Suprapubic skin (tissue), 4 donors: ENCODE measurements around the gene NCAN. TPM values are rescaled to one million over a fixed set of nuclear protein-coding genes. Genes with fewer than 3 reads are reported as not detected.

Source experiments
- DNase-seq, 2 donors: peaks; one replicate each; pipeline ENCODE4 v3.0.0-alpha.2; 2019; ENCODE audit warnings: low spot score in 2 of 2
- H3K27ac ChIP-seq: fragments of 200-600 bp; sonication (generic); one replicate; pipeline ENCODE4 v1.5.1; 2019
- H3K27me3 ChIP-seq: fragments of 200-600 bp; sonication (generic); one replicate; pipeline ENCODE4 v1.5.1; 2019
- H3K36me3 ChIP-seq: fragments of 200-600 bp; sonication (generic); one replicate; pipeline ENCODE4 v1.5.1; 2019
- H3K4me1 ChIP-seq: fragments of 200-600 bp; sonication (generic); one replicate; pipeline ENCODE4 v1.5.1; 2019
- H3K4me3 ChIP-seq: fragments of 200-600 bp; sonication (generic); one replicate; pipeline ENCODE4 v1.5.1; 2019; ENCODE audit warnings: mild to moderate bottlenecking
- H3K9me3 ChIP-seq: fragments of 200-600 bp; sonication (generic); one replicate; pipeline ENCODE4 v1.5.1; 2019
- EP300 ChIP-seq: sonication (generic); formaldehyde crosslinking; IDR thresholded peaks from one replicate; pipeline ENCODE4 v1.6.1; 2017; ENCODE audit warnings: antibody characterized with exemption
- POLR2A ChIP-seq, 2 donors: fragments of 450-650 bp; IDR thresholded peaks; one replicate each; pipeline ENCODE4 v1.6.1; 2017; ENCODE audit warnings: antibody characterized with exemption in 2 of 2, mild to moderate bottlenecking in 2 of 2, moderate library complexity in 2 of 2
- POLR2AphosphoS5 ChIP-seq, 3 donors: sonication (generic); formaldehyde crosslinking; IDR thresholded peaks; one replicate each; pipeline ENCODE4 v1.6.1; 2017; ENCODE audit warnings: antibody characterized with exemption in 3 of 3
- WGBS: methylation state at CpG from one replicate; pipeline ENCODE4 v1.1.5; 2018; 5-methylcytosine and 5-hydroxymethylcytosine counted together
- total RNA-seq, 4 donors: library from RNA; depleted of rRNA; stranded (reverse); fragments of >200 nt; gene quantifications; one replicate each; pipeline ENCODE4 v1.1.0, GENCODE V29; 2016
- TF ChIP-seq, protein P1 (sequence below), 2 donors: fragments of 200-600 bp in 1 of 2; fragments of 450-650 bp in 1 of 2; sonication (generic) in 1 of 2; IDR thresholded peaks; one replicate each; pipeline ENCODE4 v1.5.1; 2016 to 2019; ENCODE audit warnings: antibody characterized with exemption in 2 of 2, mild to moderate bottlenecking in 1 of 2, moderate library complexity in 1 of 2

Gene NCAN
- total RNA-seq, 4 donors from 2014 or later: not detected

DNA sequence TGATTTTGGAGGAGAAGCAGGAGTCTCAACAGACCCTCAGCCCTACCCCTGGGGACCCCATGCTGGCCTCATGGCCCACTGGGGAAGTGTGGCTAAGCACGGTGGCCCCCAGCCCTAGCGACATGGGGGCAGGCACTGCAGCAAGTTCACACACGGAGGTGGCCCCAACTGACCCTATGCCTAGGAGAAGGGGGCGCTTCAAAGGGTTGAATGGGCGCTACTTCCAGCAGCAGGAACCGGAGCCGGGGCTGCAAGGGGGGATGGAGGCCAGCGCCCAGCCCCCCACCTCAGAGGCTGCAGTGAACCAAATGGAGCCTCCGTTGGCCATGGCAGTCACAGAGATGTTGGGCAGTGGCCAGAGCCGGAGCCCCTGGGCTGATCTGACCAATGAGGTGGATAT, 14.9 kb downstream of the NCAN start:
- 72% methylated on average over 10 of the region's 10 CpGs for WGBS
- TF ChIP-seq POLR2AphosphoS5 (IDR thresholded peaks at IDR 0.05): no peak
- TF ChIP-seq POLR2A (IDR thresholded peaks at IDR 0.05): no peak
- no peak for TF ChIP-seq EP300
- TF ChIP-seq, protein P1, sequence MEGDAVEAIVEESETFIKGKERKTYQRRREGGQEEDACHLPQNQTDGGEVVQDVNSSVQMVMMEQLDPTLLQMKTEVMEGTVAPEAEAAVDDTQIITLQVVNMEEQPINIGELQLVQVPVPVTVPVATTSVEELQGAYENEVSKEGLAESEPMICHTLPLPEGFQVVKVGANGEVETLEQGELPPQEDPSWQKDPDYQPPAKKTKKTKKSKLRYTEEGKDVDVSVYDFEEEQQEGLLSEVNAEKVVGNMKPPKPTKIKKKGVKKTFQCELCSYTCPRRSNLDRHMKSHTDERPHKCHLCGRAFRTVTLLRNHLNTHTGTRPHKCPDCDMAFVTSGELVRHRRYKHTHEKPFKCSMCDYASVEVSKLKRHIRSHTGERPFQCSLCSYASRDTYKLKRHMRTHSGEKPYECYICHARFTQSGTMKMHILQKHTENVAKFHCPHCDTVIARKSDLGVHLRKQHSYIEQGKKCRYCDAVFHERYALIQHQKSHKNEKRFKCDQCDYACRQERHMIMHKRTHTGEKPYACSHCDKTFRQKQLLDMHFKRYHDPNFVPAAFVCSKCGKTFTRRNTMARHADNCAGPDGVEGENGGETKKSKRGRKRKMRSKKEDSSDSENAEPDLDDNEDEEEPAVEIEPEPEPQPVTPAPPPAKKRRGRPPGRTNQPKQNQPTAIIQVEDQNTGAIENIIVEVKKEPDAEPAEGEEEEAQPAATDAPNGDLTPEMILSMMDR (IDR thresholded peaks at IDR 0.05): no peak
- Histone ChIP-seq H3K36me3 (no peaks in the 10 kb centered on the region), H3K4me3 (no peak overlapping the region), H3K27ac (no peak overlapping the region), H3K27me3 (peaks cover 55% of the 10 kb centered on the region), H3K4me1 (peaks cover 14% of the 10 kb centered on the region), H3K9me3 (no peaks in the 10 kb centered on the region)
- DNase-seq: no peak

DNA sequence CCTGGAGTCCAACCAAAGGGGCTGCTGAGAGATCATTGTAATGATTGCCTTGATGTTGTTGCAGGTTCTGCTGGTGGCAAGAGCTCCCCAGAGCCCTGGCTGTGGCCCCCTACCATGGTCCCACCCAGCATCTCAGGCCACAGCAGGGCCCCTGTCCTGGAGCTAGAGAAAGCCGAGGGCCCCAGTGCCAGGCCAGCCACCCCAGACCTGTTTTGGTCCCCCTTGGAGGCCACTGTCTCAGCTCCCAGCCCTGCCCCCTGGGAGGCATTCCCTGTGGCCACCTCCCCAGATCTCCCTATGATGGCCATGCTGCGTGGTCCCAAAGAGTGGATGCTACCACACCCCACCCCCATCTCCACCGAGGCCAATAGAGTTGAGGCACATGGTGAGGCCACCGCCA, 15.5 kb downstream of the NCAN start:
- 85% methylated on average over 3 of the region's 4 CpGs for WGBS

DNA sequence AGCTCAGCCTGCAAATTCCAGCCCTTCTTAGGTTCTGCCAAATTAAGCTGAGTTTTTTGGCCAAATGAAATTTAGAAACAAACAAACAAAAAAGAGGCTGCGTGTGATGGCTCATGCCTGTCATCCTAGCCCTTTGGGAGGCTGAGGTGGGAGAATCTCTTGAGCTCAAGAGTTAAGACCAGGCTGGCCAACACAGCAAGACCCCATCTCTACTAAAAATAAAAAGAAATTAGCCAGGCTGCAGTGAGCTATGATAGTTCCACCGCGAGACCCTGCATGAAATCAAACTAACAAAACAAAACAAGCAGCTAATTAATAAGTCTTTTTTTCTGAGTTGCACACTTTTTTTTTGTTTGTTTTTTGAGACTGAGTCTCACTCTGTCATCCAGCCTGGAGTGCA, 17.9 kb downstream of the NCAN start:
- Histone ChIP-seq H3K9me3 (peaks cover 10% of the 10 kb centered on the region), H3K4me1 (peaks cover 11% of the 10 kb centered on the region), H3K27ac (no peak overlapping the region), H3K4me3 (no peak overlapping the region), H3K36me3 (no peaks in the 10 kb centered on the region), H3K27me3 (peaks cover 52% of the 10 kb centered on the region)
- TF ChIP-seq EP300 (no peak), POLR2A (IDR thresholded peaks at IDR 0.05) (no peak), POLR2AphosphoS5 (IDR thresholded peaks at IDR 0.05) (no peak)
- TF ChIP-seq, protein P1 (IDR thresholded peaks at IDR 0.05): no peak
- 87% methylated on average over 3 of the region's 3 CpGs for WGBS
- DNase-seq: no peak

More for the DNA sequence above, 15.5 kb downstream of the NCAN start:
- Histone ChIP-seq H3K4me1 (peaks cover 14% of the 10 kb centered on the region), H3K27ac (no peak overlapping the region), H3K36me3 (no peaks in the 10 kb centered on the region), H3K4me3 (no peak overlapping the region), H3K9me3 (no peaks in the 10 kb centered on the region), H3K27me3 (peaks cover 58% of the 10 kb centered on the region)
- DNase-seq: no peak
- TF ChIP-seq POLR2A (IDR thresholded peaks at IDR 0.05): no peak
- TF ChIP-seq, protein P1 (IDR thresholded peaks at IDR 0.05): no peak
- TF ChIP-seq EP300: no peak
- TF ChIP-seq POLR2AphosphoS5 (IDR thresholded peaks at IDR 0.05): no peak

DNA sequence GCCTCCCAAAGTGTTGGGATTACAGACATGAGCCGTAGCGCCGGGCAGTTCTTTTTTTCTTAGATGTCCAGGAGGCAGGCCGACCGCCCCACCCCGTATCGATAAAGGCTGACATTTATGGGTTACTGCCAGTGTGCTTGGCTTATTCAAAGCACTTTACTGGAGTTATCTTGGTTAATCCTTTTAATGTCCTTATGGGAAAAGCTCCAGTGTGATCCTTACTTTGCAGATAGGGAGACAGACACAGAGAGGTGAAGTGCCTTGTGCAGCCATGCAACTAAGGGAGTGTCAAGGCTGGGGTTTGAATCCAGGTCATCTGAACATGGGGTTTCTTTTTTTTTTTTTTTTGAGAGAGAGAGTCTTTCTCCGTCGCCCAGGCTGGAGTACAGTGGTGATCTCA, 19.2 kb downstream of the NCAN start:
- TF ChIP-seq, protein P1 (IDR thresholded peaks at IDR 0.05): no peak
- no peak for TF ChIP-seq POLR2A (IDR thresholded peaks at IDR 0.05)
- TF ChIP-seq EP300: no peak
- TF ChIP-seq POLR2AphosphoS5 (IDR thresholded peaks at IDR 0.05): no peak
- peaks cover 39% of the 10 kb centered on the region for H3K27me3 ChIP-seq
- no peak overlapping the region for H3K27ac ChIP-seq
- H3K4me1 ChIP-seq: no peaks in the 10 kb centered on the region
- WGBS: 84% methylated on average over 9 of the region's 9 CpGs
- H3K9me3 ChIP-seq: peaks cover 11% of the 10 kb centered on the region
- no peak overlapping the region for H3K4me3 ChIP-seq
- DNase-seq: no peak
- H3K36me3 ChIP-seq: no peaks in the 10 kb centered on the region

DNA sequence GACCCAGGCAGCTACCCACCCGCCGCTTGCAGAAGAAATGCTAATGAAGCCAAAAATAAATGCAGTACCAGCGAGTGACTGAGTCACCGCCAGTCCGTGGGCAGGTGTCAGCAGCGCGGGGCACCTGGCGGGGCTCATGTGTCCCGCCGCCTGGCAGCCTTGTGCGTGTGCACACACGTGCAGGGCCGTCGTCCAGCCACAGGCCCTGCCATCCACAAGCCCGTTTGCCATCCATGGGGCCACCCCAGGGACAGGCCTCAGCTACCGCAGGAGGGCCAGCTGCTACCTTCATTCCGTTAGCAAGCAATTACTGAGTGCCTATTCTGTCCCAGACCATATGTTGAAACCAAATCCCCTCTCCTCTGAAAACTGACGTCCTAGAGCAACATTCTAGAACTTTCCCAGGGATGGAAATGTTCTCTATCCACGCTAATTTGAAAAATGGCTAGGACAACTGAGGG, 20.5 kb downstream of the NCAN start:
- peaks cover 26% of the 10 kb centered on the region for H3K27me3 ChIP-seq
- peaks cover 11% of the 10 kb centered on the region for H3K9me3 ChIP-seq
- no peak for DNase-seq
- H3K36me3 ChIP-seq: no peaks in the 10 kb centered on the region
- WGBS: 65% methylated on average over 12 of the region's 19 CpGs
- TF ChIP-seq EP300: no peak
- TF ChIP-seq POLR2AphosphoS5 (IDR thresholded peaks at IDR 0.05): no peak
- TF ChIP-seq, protein P1 (IDR thresholded peaks at IDR 0.05): no peak
- TF ChIP-seq POLR2A (IDR thresholded peaks at IDR 0.05): no peak
- H3K4me3 ChIP-seq: no peak overlapping the region
- no peaks in the 10 kb centered on the region for H3K4me1 ChIP-seq
- no peak overlapping the region for H3K27ac ChIP-seq
